Motor neuron (in vitro differentiated cells): ENCODE measurements around the gene SLC19A2. TPM values are rescaled to one million over a fixed set of nuclear protein-coding genes. Genes with fewer than 3 reads are reported as not detected.

Source experiments
- ATAC-seq, 8 experiments: fragments of 200-7000 bp; cut with Tn5 transposase; replicated peaks in 6 of 8; 2 replicates each; pipeline ENCODE4 v1.8.0; 2021; ENCODE audit warnings: mild to moderate bottlenecking in 8 of 8, moderate library complexity in 8 of 8
- H3K27ac ChIP-seq, 2 donors: fragments of 250-450 bp; sonication (Bioruptor Pico); 2 replicates each; pipeline ENCODE4 v1.9.0; 2021; ENCODE audit warnings: antibody characterized with exemption in 2 of 2, mild to moderate bottlenecking in 2 of 2, moderate library complexity in 1 of 2
- H3K4me1 ChIP-seq, 2 donors: fragments of 250-450 bp; sonication (Bioruptor Pico); replicated peaks in 1 of 2; 2 replicates each; pipeline ENCODE4 v1.6.1; 2021; ENCODE audit warnings: antibody characterized with exemption in 2 of 2, mild to moderate bottlenecking in 2 of 2, moderate library complexity in 1 of 2
- H3K4me3 ChIP-seq, 5 donors: fragments of 250-450 bp; sonication (Bioruptor Pico); 2 replicates each; pipeline ENCODE4 v1.9.0; 2021; ENCODE audit warnings: antibody characterized with exemption in 5 of 5, mild to moderate bottlenecking in 5 of 5, moderate library complexity in 4 of 5
- WGBS, 10 experiments: fragments of 450-650 bp; shearing (Covaris generic); methylation state at CpG; one replicate each; pipeline ENCODE4 v1.0.0; 2022; 5-methylcytosine and 5-hydroxymethylcytosine counted together
- in situ Hi-C, 9 experiments: fragments of 400-800 bp; cut with MboI; loops; one replicate each; pipeline ENCODE4 v1.15.0; 2021; ENCODE audit warnings: low sequenced_read_pairs in 9 of 9, low pct_unique_long_range_greater_than_20kb in 2 of 9; ENCODE audit not compliant: unreplicated experiment in 9 of 9
- total RNA-seq, 8 experiments: library from RNA; unstranded; fragments of 300-600 nt; gene quantifications; 2 replicates each; pipeline versions ENCODE4 v1.2.3 to v1.2.4, GENCODE V29; 2022

SLC19A2 gene
- total RNA-seq, 8 experiments from 2014 or later: 8.6 to 20.8 (median 13.5) TPM

- in situ Hi-C loops: no loop called here
- no peak for ATAC-seq
- 25 to 90% (median 78%) methylated on average over 1 to 2 of the region's 2 CpGs; no CpG with 5 or more reads in 2 of the 10 experiments for whole genome bisulfite sequencing, 10 experiments
Measured at GRCh38 chr1:169495916-169496315, 10.2 kb upstream of the SLC19A2 start.

GRCh38 chr1:169495046-169495775 is 9.5 kb upstream of the SLC19A2 start:
- no peak overlapping the region for H3K27ac ChIP-seq
- in situ Hi-C loops: no loop called here
- no peaks in the 10 kb centered on the region for H3K4me1 ChIP-seq
- no peak overlapping the region for H3K4me3 ChIP-seq
- ATAC-seq: peak in 4 of 8 experiments; percentile 72 to 83 (median 82)

More at GRCh38 chr1:169495916-169496315, 10.2 kb upstream of the SLC19A2 start:
- H3K27ac ChIP-seq: no peak overlapping the region
- no peak overlapping the region for H3K4me3 ChIP-seq
- H3K4me1 ChIP-seq: no peaks in the 10 kb centered on the region

GRCh38 chr1:169494343-169494742 is 8.6 kb upstream of the SLC19A2 start:
- Histone ChIP-seq H3K4me3 (no peak overlapping the region), H3K27ac (no peak overlapping the region), H3K4me1 (peaks cover 0 to under 1% of the 10 kb centered on the region in 2 donors)
- 85 to 100% (median 97%) methylated on average over 3 of the region's 3 CpGs; no CpG with 5 or more reads in 6 of the 10 experiments for WGBS, 10 experiments
- ATAC-seq: no peak
- in situ Hi-C loops: no loop called here

GRCh38 chr1:169493251-169493650 is 7.5 kb upstream of the SLC19A2 start:
- in situ Hi-C loops: no loop called here
- no peak for ATAC-seq
- peaks cover 2 to 10% of the 10 kb centered on the region in 2 donors for H3K4me1 ChIP-seq
- H3K4me3 ChIP-seq: no peak overlapping the region
- WGBS, 10 experiments: 40 to 100% (median 92%) methylated on average over 1 of the region's 1 CpG; no CpG with 5 or more reads in 1 of the 10 experiments
- no peak overlapping the region for H3K27ac ChIP-seq

GRCh38 chr1:169491845-169492281 is 6.1 kb upstream of the SLC19A2 start:
- Histone ChIP-seq H3K27ac (no peak overlapping the region), H3K4me3 (no peak overlapping the region), H3K4me1 (peaks cover 11 to 23% of the 10 kb centered on the region in 2 donors)
- ATAC-seq: peak in 2 of 8 experiments; percentile 16 to 28
- in situ Hi-C loops: no loop called here
- WGBS, 10 experiments: 13 to 100% (median 81%) methylated on average over 1 to 3 of the region's 3 CpGs; no CpG with 5 or more reads in 4 of the 10 experiments

- peak overlapping the region in 2 of 5 donors; percentile 7 to 68 for H3K4me3 ChIP-seq
- H3K27ac ChIP-seq: no peak overlapping the region
- ATAC-seq: no peak
- 89 to 100% (median 98%) methylated on average over 1 to 4 of the region's 4 CpGs; no CpG with 5 or more reads in 3 of the 10 experiments for WGBS, 10 experiments
- peaks cover 25 to 39% of the 10 kb centered on the region in 2 donors for H3K4me1 ChIP-seq
- in situ Hi-C loops: no loop called here
Measured at GRCh38 chr1:169488157-169488556, 2.4 kb upstream of the SLC19A2 start.

GRCh38 chr1:169487561-169487960 is 1.8 kb upstream of the SLC19A2 start:
- H3K4me1 ChIP-seq: peaks cover 25 to 45% of the 10 kb centered on the region in 2 donors
- peak overlapping the region; percentile 60 to 84 (median 66) for H3K4me3 ChIP-seq
- WGBS, 10 experiments: 59 to 100% (median 87%) methylated on average over 1 to 16 of the region's 16 CpGs
- in situ Hi-C loops: no loop called here
- ATAC-seq: no peak
- peak overlapping the region; percentile 34 to 74 for H3K27ac ChIP-seq

GRCh38 chr1:169487133-169487532 is 1.4 kb upstream of the SLC19A2 start:
- no peak for ATAC-seq
- in situ Hi-C loops: no loop called here
- Histone ChIP-seq H3K4me3 (peak overlapping the region; percentile 60 to 84 (median 66)), H3K27ac (peak overlapping the region; percentile 74 to 84), H3K4me1 (peaks cover 25 to 45% of the 10 kb centered on the region in 2 donors)
- 59 to 96% (median 69%) methylated on average over 1 to 5 of the region's 5 CpGs; no CpG with 5 or more reads in 1 of the 10 experiments for WGBS, 10 experiments

- ATAC-seq: no peak
- H3K4me3 ChIP-seq: peak overlapping the region; percentile 60 to 84 (median 66)
- H3K4me1 ChIP-seq: peaks cover 25 to 45% of the 10 kb centered on the region in 2 donors
- 0 to 12% (median 5%) methylated on average over 5 to 14 of the region's 14 CpGs; no CpG with 5 or more reads in 1 of the 10 experiments for WGBS, 10 experiments
- in situ Hi-C loops: no loop called here
- H3K27ac ChIP-seq: peak overlapping the region; percentile 74 to 84
Measured at GRCh38 chr1:169486281-169487051, 722 bp upstream of the SLC19A2 start.

- WGBS, 10 experiments: 5 to 47% (median 9%) methylated on average over 1 to 11 of the region's 15 CpGs; no CpG with 5 or more reads in 1 of the 10 experiments
- H3K27ac ChIP-seq: peak overlapping the region; percentile 75 to 80
- H3K4me1 ChIP-seq: peaks cover 25 to 45% of the 10 kb centered on the region in 2 donors
- ATAC-seq: peak; percentile 7 to 31 (median 12)
- in situ Hi-C loops: no loop called here
- peak overlapping the region; percentile 60 to 84 (median 66) for H3K4me3 ChIP-seq
Measured at GRCh38 chr1:169484683-169485430, 887 bp downstream of the SLC19A2 start.

GRCh38 chr1:169484101-169484500 is 1.6 kb downstream of the SLC19A2 start:
- in situ Hi-C loops: no loop called here
- ATAC-seq: no peak
- peak overlapping the region; percentile 60 to 84 (median 66) for H3K4me3 ChIP-seq
- peaks cover 30 to 43% of the 10 kb centered on the region in 2 donors for H3K4me1 ChIP-seq
- 33 to 68% (median 53%) methylated on average over 1 to 4 of the region's 4 CpGs; no CpG with 5 or more reads in 1 of the 10 experiments for WGBS, 10 experiments
- H3K27ac ChIP-seq: no peak overlapping the region

- peak in 3 of 8 experiments; percentile 1 to 2 (median 2) for ATAC-seq
- Histone ChIP-seq H3K4me3 (peak overlapping the region in 4 of 5 donors; percentile 64 to 84 (median 67)), H3K4me1 (peaks cover 30 to 38% of the 10 kb centered on the region in 2 donors), H3K27ac (no peak overlapping the region)
- WGBS, 10 experiments: 8 to 62% (median 48%) methylated on average over 1 to 5 of the region's 5 CpGs; no CpG with 5 or more reads in 3 of the 10 experiments
- in situ Hi-C loops: no loop called here
Measured at GRCh38 chr1:169483500-169483966, 2.2 kb downstream of the SLC19A2 start.
